GM23338 (cell line): ENCODE results near the gene FTL. TPM values are rescaled to one million over a fixed set of nuclear protein-coding genes. Genes with fewer than 3 reads are reported as not detected.

Experiments
- ATAC-seq: fragments of 200-7000 bp; cut with Tn5 transposase; 3 replicates; pipeline ENCODE4 v1.9.1; 2020
- DNase-seq: peaks from one replicate; pipeline ENCODE4 v3.0.0-alpha.2; 2015; ENCODE audit warnings: low spot score
- H2AFZ ChIP-seq: fragments of 200-600 bp; sonication (generic); 2 replicates; pipeline ENCODE4 v1.8.0; 2016; ENCODE audit warnings: antibody characterized with exemption, mild to moderate bottlenecking, moderate library complexity
- H3F3A ChIP-seq: fragments of 200-600 bp; sonication (generic); replicated peaks from 2 replicates; pipeline ENCODE4 v1.8.0; 2017; ENCODE audit warnings: antibody characterized with exemption, mixed run types, low read depth
- H3K27ac ChIP-seq: fragments of 200-600 bp; sonication (generic); 2 replicates; pipeline ENCODE4 v1.6.1; 2016; ENCODE audit warnings: low read depth
- H3K27me3 ChIP-seq: fragments of 200-600 bp; sonication (generic); 2 replicates; pipeline ENCODE4 v1.8.0; 2016; ENCODE audit warnings: mild to moderate bottlenecking, mixed run types, moderate library complexity; ENCODE audit not compliant: insufficient read depth
- H3K36me3 ChIP-seq: fragments of 200-600 bp; sonication (generic); 2 replicates; pipeline ENCODE4 v1.8.0; 2016; ENCODE audit warnings: mild to moderate bottlenecking; ENCODE audit not compliant: insufficient read depth
- H3K4me1 ChIP-seq: fragments of 200-600 bp; sonication (generic); 2 replicates; pipeline ENCODE4 v1.8.0; 2016; ENCODE audit warnings: mild to moderate bottlenecking, moderate library complexity; ENCODE audit not compliant: insufficient read depth
- H3K4me2 ChIP-seq: fragments of 200-600 bp; sonication (generic); 2 replicates; pipeline ENCODE4 v1.7.1; 2017; ENCODE audit warnings: mixed run types
- H3K4me3 ChIP-seq: fragments of 200-600 bp; sonication (generic); 2 replicates; pipeline ENCODE4 v1.6.1; 2016; ENCODE audit warnings: mixed run types
- H3K79me2 ChIP-seq: fragments of 200-600 bp; sonication (generic); replicated peaks from 2 replicates; pipeline ENCODE4 v1.8.0; 2017; ENCODE audit warnings: mild to moderate bottlenecking; ENCODE audit not compliant: insufficient read depth
- H3K9me2 ChIP-seq: fragments of 200-600 bp; sonication (generic); 2 replicates; pipeline ENCODE4 v1.8.0; 2017; ENCODE audit not compliant: insufficient read depth
- H4K20me1 ChIP-seq: fragments of 200-600 bp; sonication (generic); replicated peaks from 2 replicates; pipeline ENCODE4 v1.8.0; 2017; ENCODE audit warnings: mild to moderate bottlenecking; ENCODE audit not compliant: insufficient read depth
- H3K27ac Mint-ChIP-seq: 2 replicates; pipeline ENCODE4 v1.8.0; 2020; ENCODE audit warnings: inconsistent platforms, mild to moderate bottlenecking, moderate library complexity, mixed read lengths
- H3K27me3 Mint-ChIP-seq: 3 replicates; pipeline ENCODE4 v1.8.0; 2022; ENCODE audit warnings: low read depth, mild to moderate bottlenecking, moderate library complexity, mixed read lengths, inconsistent platforms; ENCODE audit not compliant: insufficient read depth, poor library complexity
- H3K36me3 Mint-ChIP-seq: 3 replicates; pipeline ENCODE4 v1.8.0; 2021; ENCODE audit warnings: low read depth, mild to moderate bottlenecking, inconsistent platforms, moderate library complexity, mixed read lengths
- H3K4me1 Mint-ChIP-seq: 3 replicates; pipeline ENCODE4 v1.8.0; 2020; ENCODE audit warnings: mild to moderate bottlenecking, inconsistent platforms, mixed read lengths
- H3K4me3 Mint-ChIP-seq: 3 replicates; pipeline ENCODE4 v1.8.0; 2021; ENCODE audit warnings: moderate library complexity, mild to moderate bottlenecking, inconsistent platforms, mixed read lengths
- H3K9me3 Mint-ChIP-seq: 3 replicates; pipeline ENCODE4 v1.8.0; 2020; ENCODE audit warnings: moderate library complexity, mild to moderate bottlenecking, inconsistent platforms, mixed read lengths
- CREB1 ChIP-seq: fragments of 250-450 bp; sonication (Bioruptor Pico); IDR thresholded peaks from 2 replicates; pipeline ENCODE4 v1.5.0; 2020; ENCODE audit warnings: low read depth, mild to moderate bottlenecking, moderate library complexity
- EZH2 ChIP-seq: fragments of 200-600 bp; sonication (generic); IDR thresholded peaks from one replicate; pipeline ENCODE4 v1.8.0; 2017; ENCODE audit warnings: antibody characterized with exemption, mild to moderate bottlenecking, low read depth; ENCODE audit not compliant: unreplicated experiment
- EZH2phosphoT487 ChIP-seq: fragments of 200-600 bp; sonication (generic); IDR thresholded peaks from one replicate; pipeline ENCODE4 v1.8.1; 2018; ENCODE audit warnings: antibody characterized with exemption; ENCODE audit not compliant: unreplicated experiment
- JUNB ChIP-seq: IDR thresholded peaks from one replicate; pipeline ENCODE4 v1.6.1; 2016; ENCODE audit warnings: antibody characterized with exemption; ENCODE audit not compliant: unreplicated experiment
- NANOG ChIP-seq: IDR thresholded peaks from 2 replicates; pipeline ENCODE4 v1.6.1; 2016; ENCODE audit warnings: antibody characterized with exemption, borderline replicate concordance
- POLR2AphosphoS5 ChIP-seq: IDR thresholded peaks from 2 replicates; pipeline ENCODE4 v1.6.1; 2016; ENCODE audit warnings: antibody characterized with exemption, low read depth
- STAT1 ChIP-seq: IDR thresholded peaks from one replicate; pipeline ENCODE4 v1.6.1; 2016; ENCODE audit warnings: antibody characterized with exemption; ENCODE audit not compliant: unreplicated experiment
- ZNF114 ChIP-seq: fragments of 250-450 bp; sonication (Bioruptor Pico); IDR thresholded peaks from 2 replicates; pipeline ENCODE4 v1.5.0; 2020; ENCODE audit warnings: mild to moderate bottlenecking, moderate library complexity
- ZNF331 ChIP-seq: fragments of 250-450 bp; sonication (Bioruptor Pico); IDR thresholded peaks from 2 replicates; pipeline ENCODE4 v1.5.0; 2020; ENCODE audit warnings: low read depth, mild to moderate bottlenecking, moderate library complexity
- polyA plus RNA-seq: library from polyadenylated mRNA; unstranded; fragments of >200 nt; fragmentation: Nextera tagmentation; extraction: Ambion mirVana; gene quantifications from 2 replicates; pipeline ENCODE4 v1.2.1, GENCODE V29; 2016
- total RNA-seq: library from RNA; depleted of rRNA; stranded (reverse); fragments of >200 nt; shearing (Covaris generic); gene quantifications from 2 replicates; pipeline ENCODE4 v1.2.3, GENCODE V29; 2014
- TF ChIP-seq, protein P1 (sequence below): fragments of 250-450 bp; sonication (Bioruptor Pico); IDR thresholded peaks from 2 replicates; pipeline ENCODE4 v1.5.0; 2020; ENCODE audit warnings: mild to moderate bottlenecking, moderate library complexity
- TF ChIP-seq, protein P2 (sequence below): IDR thresholded peaks from 2 replicates; pipeline ENCODE4 v1.6.1; 2016; ENCODE audit warnings: antibody characterized with exemption
- TF ChIP-seq, protein P3 (sequence below), 2 experiments: fragments of 200-600 bp in 1 of 2; sonication (generic) in 1 of 2; conservative IDR thresholded peaks; 2 replicates each; pipeline versions ENCODE4 v1.5.1 to v1.6.1; 2016 to 2017; ENCODE audit warnings: antibody characterized with exemption in 2 of 2, low read depth in 2 of 2, mild to moderate bottlenecking in 2 of 2, moderate library complexity in 1 of 2
- TF ChIP-seq, protein P4 (sequence below): IDR thresholded peaks from one replicate; pipeline ENCODE4 v1.6.1; 2018; ENCODE audit warnings: antibody characterized with exemption; ENCODE audit not compliant: unreplicated experiment

Gene FTL
- total and polyA plus RNA-seq, 2 experiments from 2014 or later, result 2,064 to 5,436 TPM

DNA sequence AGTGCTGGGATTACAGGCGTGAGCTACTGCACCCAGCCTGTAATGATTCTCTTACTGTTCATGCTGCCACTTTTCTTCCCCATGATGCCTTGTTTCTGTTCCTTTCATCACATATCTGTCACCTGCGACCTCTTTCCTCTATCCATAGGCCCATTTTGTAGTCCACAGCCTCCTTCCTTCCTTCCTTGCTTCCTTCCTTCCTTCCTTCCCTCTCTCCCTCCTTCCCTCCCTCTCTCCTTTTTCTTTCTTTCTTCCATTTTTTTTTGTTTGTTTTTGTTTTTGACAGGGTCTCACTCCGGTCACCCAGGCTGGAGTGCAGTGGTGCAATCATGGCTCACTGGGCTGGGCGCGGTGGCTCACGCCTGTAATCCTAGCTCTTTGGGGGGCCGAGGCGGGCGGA is 23.8 kb downstream of the FTL start:
- H3K4me3 ChIP-seq, result no peak overlapping the region
- H3K27ac ChIP-seq, result no peak overlapping the region
- Mint-ChIP-seq H3K27me3 (peaks cover 11% of the 10 kb centered on the region), H3K4me1 (peaks cover 13% of the 10 kb centered on the region; the same call in 2 of the 3 replicates), H3K4me3 (no peak overlapping the region; the same call in 2 of the 3 replicates), H3K9me3 (no peaks in the 10 kb centered on the region), H3K27ac (no peak overlapping the region), H3K36me3 (peaks cover 47% of the 10 kb centered on the region)
- H3K4me2 ChIP-seq, result no peak overlapping the region
- DNase-seq (no peak), ATAC-seq (no peak)
- H3K27me3 ChIP-seq, result no peaks in the 10 kb centered on the region
- H3K36me3 ChIP-seq, result peaks cover 6% of the 10 kb centered on the region
- no peaks in the 10 kb centered on the region for H3K9me2 ChIP-seq
- H3K4me1 ChIP-seq, result peaks cover 7% of the 10 kb centered on the region; the same call in 1 of the 2 replicates
- H4K20me1 ChIP-seq, result peaks cover 10% of the 10 kb centered on the region
- peaks cover 16% of the 10 kb centered on the region; the same call in 1 of the 2 replicates for H3K79me2 ChIP-seq
- TF ChIP-seq, protein P1, sequence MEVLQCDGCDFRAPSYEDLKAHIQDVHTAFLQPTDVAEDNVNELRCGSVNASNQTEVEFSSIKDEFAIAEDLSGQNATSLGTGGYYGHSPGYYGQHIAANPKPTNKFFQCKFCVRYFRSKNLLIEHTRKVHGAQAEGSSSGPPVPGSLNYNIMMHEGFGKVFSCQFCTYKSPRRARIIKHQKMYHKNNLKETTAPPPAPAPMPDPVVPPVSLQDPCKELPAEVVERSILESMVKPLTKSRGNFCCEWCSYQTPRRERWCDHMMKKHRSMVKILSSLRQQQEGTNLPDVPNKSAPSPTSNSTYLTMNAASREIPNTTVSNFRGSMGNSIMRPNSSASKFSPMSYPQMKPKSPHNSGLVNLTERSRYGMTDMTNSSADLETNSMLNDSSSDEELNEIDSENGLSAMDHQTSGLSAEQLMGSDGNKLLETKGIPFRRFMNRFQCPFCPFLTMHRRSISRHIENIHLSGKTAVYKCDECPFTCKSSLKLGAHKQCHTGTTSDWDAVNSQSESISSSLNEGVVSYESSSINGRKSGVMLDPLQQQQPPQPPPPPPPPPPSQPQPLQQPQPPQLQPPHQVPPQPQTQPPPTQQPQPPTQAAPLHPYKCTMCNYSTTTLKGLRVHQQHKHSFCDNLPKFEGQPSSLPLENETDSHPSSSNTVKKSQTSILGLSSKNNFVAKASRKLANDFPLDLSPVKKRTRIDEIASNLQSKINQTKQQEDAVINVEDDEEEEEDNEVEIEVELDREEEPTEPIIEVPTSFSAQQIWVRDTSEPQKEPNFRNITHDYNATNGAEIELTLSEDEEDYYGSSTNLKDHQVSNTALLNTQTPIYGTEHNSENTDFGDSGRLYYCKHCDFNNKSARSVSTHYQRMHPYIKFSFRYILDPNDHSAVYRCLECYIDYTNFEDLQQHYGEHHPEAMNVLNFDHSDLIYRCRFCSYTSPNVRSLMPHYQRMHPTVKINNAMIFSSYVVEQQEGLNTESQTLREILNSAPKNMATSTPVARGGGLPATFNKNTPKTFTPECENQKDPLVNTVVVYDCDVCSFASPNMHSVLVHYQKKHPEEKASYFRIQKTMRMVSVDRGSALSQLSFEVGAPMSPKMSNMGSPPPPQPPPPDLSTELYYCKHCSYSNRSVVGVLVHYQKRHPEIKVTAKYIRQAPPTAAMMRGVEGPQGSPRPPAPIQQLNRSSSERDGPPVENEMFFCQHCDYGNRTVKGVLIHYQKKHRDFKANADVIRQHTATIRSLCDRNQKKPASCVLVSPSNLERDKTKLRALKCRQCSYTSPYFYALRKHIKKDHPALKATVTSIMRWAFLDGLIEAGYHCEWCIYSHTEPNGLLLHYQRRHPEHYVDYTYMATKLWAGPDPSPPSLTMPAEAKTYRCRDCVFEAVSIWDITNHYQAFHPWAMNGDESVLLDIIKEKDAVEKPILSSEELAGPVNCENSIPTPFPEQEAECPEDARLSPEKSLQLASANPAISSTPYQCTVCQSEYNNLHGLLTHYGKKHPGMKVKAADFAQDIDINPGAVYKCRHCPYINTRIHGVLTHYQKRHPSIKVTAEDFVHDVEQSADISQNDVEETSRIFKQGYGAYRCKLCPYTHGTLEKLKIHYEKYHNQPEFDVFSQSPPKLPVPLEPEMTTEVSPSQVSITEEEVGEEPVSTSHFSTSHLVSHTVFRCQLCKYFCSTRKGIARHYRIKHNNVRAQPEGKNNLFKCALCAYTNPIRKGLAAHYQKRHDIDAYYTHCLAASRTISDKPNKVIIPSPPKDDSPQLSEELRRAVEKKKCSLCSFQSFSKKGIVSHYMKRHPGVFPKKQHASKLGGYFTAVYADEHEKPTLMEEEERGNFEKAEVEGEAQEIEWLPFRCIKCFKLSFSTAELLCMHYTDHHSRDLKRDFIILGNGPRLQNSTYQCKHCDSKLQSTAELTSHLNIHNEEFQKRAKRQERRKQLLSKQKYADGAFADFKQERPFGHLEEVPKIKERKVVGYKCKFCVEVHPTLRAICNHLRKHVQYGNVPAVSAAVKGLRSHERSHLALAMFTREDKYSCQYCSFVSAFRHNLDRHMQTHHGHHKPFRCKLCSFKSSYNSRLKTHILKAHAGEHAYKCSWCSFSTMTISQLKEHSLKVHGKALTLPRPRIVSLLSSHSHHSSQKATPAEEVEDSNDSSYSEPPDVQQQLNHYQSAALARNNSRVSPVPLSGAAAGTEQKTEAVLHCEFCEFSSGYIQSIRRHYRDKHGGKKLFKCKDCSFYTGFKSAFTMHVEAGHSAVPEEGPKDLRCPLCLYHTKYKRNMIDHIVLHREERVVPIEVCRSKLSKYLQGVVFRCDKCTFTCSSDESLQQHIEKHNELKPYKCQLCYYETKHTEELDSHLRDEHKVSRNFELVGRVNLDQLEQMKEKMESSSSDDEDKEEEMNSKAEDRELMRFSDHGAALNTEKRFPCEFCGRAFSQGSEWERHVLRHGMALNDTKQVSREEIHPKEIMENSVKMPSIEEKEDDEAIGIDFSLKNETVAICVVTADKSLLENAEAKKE (CRISPR knock-in tag), result no peak
- TF ChIP-seq CREB1 (CRISPR knock-in tag) (no peak), ZNF331 (CRISPR knock-in tag) (no peak), EZH2phosphoT487 (no peak), NANOG (no peak), STAT1 (no peak), ZNF114 (no peak), POLR2AphosphoS5 (no peak), EZH2 (no peak), JUNB (no peak)
- TF ChIP-seq, protein P2, sequence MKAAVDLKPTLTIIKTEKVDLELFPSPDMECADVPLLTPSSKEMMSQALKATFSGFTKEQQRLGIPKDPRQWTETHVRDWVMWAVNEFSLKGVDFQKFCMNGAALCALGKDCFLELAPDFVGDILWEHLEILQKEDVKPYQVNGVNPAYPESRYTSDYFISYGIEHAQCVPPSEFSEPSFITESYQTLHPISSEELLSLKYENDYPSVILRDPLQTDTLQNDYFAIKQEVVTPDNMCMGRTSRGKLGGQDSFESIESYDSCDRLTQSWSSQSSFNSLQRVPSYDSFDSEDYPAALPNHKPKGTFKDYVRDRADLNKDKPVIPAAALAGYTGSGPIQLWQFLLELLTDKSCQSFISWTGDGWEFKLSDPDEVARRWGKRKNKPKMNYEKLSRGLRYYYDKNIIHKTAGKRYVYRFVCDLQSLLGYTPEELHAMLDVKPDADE, result no peak
- TF ChIP-seq, protein P3, sequence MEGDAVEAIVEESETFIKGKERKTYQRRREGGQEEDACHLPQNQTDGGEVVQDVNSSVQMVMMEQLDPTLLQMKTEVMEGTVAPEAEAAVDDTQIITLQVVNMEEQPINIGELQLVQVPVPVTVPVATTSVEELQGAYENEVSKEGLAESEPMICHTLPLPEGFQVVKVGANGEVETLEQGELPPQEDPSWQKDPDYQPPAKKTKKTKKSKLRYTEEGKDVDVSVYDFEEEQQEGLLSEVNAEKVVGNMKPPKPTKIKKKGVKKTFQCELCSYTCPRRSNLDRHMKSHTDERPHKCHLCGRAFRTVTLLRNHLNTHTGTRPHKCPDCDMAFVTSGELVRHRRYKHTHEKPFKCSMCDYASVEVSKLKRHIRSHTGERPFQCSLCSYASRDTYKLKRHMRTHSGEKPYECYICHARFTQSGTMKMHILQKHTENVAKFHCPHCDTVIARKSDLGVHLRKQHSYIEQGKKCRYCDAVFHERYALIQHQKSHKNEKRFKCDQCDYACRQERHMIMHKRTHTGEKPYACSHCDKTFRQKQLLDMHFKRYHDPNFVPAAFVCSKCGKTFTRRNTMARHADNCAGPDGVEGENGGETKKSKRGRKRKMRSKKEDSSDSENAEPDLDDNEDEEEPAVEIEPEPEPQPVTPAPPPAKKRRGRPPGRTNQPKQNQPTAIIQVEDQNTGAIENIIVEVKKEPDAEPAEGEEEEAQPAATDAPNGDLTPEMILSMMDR (conservative IDR thresholded peaks at IDR 0.05; ENCODE audit: low read depth in 2 of 2), result no peak
- TF ChIP-seq, protein P4, sequence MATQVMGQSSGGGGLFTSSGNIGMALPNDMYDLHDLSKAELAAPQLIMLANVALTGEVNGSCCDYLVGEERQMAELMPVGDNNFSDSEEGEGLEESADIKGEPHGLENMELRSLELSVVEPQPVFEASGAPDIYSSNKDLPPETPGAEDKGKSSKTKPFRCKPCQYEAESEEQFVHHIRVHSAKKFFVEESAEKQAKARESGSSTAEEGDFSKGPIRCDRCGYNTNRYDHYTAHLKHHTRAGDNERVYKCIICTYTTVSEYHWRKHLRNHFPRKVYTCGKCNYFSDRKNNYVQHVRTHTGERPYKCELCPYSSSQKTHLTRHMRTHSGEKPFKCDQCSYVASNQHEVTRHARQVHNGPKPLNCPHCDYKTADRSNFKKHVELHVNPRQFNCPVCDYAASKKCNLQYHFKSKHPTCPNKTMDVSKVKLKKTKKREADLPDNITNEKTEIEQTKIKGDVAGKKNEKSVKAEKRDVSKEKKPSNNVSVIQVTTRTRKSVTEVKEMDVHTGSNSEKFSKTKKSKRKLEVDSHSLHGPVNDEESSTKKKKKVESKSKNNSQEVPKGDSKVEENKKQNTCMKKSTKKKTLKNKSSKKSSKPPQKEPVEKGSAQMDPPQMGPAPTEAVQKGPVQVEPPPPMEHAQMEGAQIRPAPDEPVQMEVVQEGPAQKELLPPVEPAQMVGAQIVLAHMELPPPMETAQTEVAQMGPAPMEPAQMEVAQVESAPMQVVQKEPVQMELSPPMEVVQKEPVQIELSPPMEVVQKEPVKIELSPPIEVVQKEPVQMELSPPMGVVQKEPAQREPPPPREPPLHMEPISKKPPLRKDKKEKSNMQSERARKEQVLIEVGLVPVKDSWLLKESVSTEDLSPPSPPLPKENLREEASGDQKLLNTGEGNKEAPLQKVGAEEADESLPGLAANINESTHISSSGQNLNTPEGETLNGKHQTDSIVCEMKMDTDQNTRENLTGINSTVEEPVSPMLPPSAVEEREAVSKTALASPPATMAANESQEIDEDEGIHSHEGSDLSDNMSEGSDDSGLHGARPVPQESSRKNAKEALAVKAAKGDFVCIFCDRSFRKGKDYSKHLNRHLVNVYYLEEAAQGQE, result no peak
- H3F3A ChIP-seq, result 0 out of 2 replicates have a peak, but pooled peaks cover 3% of the 10 kb centered on the region
- no peak overlapping the region for H2AFZ ChIP-seq
